T-helper 17 cell (primary cell): ENCODE measurements around the gene CPT1B. TPM values are rescaled to one million over a fixed set of nuclear protein-coding genes. Genes with fewer than 3 reads are reported as not detected.
"Not testable (repeated sequence)": the region's sequence is repeated elsewhere in the genome, so short reads cannot be mapped to it uniquely, and the experiment has no call there.

ENCODE experiments used
- ATAC-seq: fragments of 150-1000 bp; cut with Tn5 transposase; 2 replicates; pipeline ENCODE4 v1.10.0; 2021; ENCODE audit warnings: mild to moderate bottlenecking, moderate library complexity
- DNase-seq, 3 donors: peaks; one replicate each; pipeline versions ENCODE4 v3.0.0 to v3.0.0-alpha.2; 2020 to 2021
- H3K9me3 ChIP-seq: one replicate; pipeline ENCODE4 v1.7.0; 2013; ENCODE audit warnings: low read length, mild to moderate bottlenecking; ENCODE audit not compliant: control insufficient read depth, poor library complexity, severe bottlenecking
- H3K27ac Mint-ChIP-seq: one replicate; pipeline ENCODE4 v1.8.0; 2022; ENCODE audit warnings: mild to moderate bottlenecking, moderate library complexity, mixed read lengths
- H3K27me3 Mint-ChIP-seq: one replicate; pipeline ENCODE4 v1.8.0; 2022; ENCODE audit warnings: mixed read lengths
- H3K36me3 Mint-ChIP-seq: one replicate; pipeline ENCODE4 v1.8.0; 2022; ENCODE audit warnings: low read depth, mixed read lengths
- H3K4me1 Mint-ChIP-seq: one replicate; pipeline ENCODE4 v1.8.0; 2022; ENCODE audit warnings: mild to moderate bottlenecking, mixed read lengths
- H3K4me3 Mint-ChIP-seq: one replicate; pipeline ENCODE4 v1.8.0; 2022; ENCODE audit warnings: mild to moderate bottlenecking, moderate library complexity, mixed read lengths
- total RNA-seq, 4 donors: library from RNA in 2 of 4; stranded (reverse) in 2 of 4; gene quantifications; one replicate each; pipeline ENCODE4 v1.2.3 and lab custom pipeline; 2022 to 2026

Gene CPT1B
- total RNA-seq, 2 donors from 2014 or later, result 40.0 to 59.5 TPM

DNA sequence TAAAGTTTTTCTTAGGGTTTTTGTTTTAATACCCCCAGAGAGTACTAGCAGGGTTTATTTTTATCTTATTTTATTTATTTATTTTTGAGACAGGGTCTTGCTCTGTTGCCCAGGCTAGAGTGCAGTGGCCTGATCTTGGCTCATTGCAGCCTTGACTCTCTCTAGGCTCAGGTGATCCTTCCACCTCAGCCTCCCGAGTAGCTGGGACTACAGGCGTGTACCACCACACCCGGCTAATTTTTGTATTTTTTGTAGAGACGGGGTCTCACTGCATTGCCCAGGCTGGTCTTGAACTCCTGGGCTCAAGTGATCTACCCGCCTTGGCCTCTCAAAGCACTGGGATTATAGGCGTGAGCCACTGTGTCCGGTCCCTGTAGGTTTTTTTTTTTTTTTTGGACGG is 58.0 kb downstream of the CPT1B start:
- H3K36me3 Mint-ChIP-seq, H3K27ac Mint-ChIP-seq, H3K4me3 Mint-ChIP-seq, ATAC-seq, DNase-seq, H3K27me3 Mint-ChIP-seq, H3K9me3 ChIP-seq: not testable (repeated sequence)
- peaks cover 13% of the 10 kb centered on the region for H3K4me1 Mint-ChIP-seq

DNA sequence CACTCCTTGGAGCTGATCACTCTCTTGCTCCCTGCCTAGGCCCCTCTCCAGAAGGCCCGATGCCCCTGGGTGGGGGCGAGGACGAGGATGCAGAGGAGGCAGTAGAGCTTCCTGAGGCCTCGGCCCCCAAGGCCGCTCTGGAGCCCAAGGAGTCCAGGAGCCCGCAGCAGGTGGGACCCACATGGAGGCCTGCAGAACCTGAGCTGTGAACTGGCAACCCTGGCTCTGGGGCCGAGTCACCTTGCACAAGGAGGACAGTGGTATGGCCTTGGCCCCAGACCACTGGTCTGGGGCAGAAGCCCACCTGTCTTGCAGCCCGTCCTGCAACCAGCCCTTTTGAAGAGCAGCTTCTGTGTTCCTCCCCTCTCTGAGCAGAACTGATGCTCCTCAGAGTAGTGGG is 59.1 kb downstream of the CPT1B start:
- peaks cover 2% of the 10 kb centered on the region for H3K36me3 Mint-ChIP-seq
- ATAC-seq (no peak), DNase-seq (no peak)
- no peaks in the 10 kb centered on the region for H3K27me3 Mint-ChIP-seq
- H3K4me1 Mint-ChIP-seq, result peaks cover 12% of the 10 kb centered on the region
- H3K4me3 Mint-ChIP-seq, result no peak overlapping the region
- no peaks in the 10 kb centered on the region for H3K9me3 ChIP-seq
- no peak overlapping the region for H3K27ac Mint-ChIP-seq

Other genes starting within 250 kb of the CPT1B start
- 10 to 100 TPM; 62.1 to 63.7 TPM for gene PPP6R2, start 235.1 kb downstream of the CPT1B start, total RNA-seq
- 100 to 1,000 TPM; 202 to 217 TPM for gene SBF1, start 103.4 kb downstream of the CPT1B start, total RNA-seq
- 1 to 10 TPM; 1.7 to 2.4 TPM for gene ADM2, start 96.9 kb downstream of the CPT1B start, total RNA-seq
- gene MIOX, start 91.6 kb downstream of the CPT1B start, total RNA-seq, result not detected
- gene LMF2, start 70.7 kb downstream of the CPT1B start, total RNA-seq, result 100 to 1,000 TPM; 110 to 130 TPM
- gene NCAPH2, start 70.2 kb downstream of the CPT1B start, total RNA-seq, result 100 to 1,000 TPM in 1 of 2 donors, 10 to 100 TPM in 1; 97.0 to 103 TPM
- 10 to 100 TPM in 1 of 2 donors, 1 to 10 TPM in 1; 4.5 to 11.3 TPM for gene SCO2, start 52.8 kb downstream of the CPT1B start, total RNA-seq
- gene TYMP, start 48.4 kb downstream of the CPT1B start, total RNA-seq, result 10 to 100 TPM; 22.3 to 25.9 TPM
- 1 to 10 TPM; 3.8 to 5.1 TPM for gene KLHDC7B, start 32.5 kb downstream of the CPT1B start, total RNA-seq
- gene SYCE3, start 15.5 kb downstream of the CPT1B start, total RNA-seq, result not detected
- 100 to 1,000 TPM; 133 to 181 TPM for gene CHKB, start 4.4 kb upstream of the CPT1B start, total RNA-seq
- gene MAPK8IP2, start 22.4 kb upstream of the CPT1B start, total RNA-seq, result under 1 TPM; 0.08 to 0.17 TPM
- gene ARSA, start 49.7 kb upstream of the CPT1B start, total RNA-seq, result 10 to 100 TPM; 59.4 to 64.0 TPM
- gene SHANK3, start 94.4 kb upstream of the CPT1B start, total RNA-seq, result under 1 TPM in 1 of 2 donors, not detected in 1; 0.07 TPM
- not detected for gene ACR, start 159.8 kb upstream of the CPT1B start, total RNA-seq
- 10 to 100 TPM; 41.6 to 43.9 TPM for gene RABL2B, start 205.2 kb upstream of the CPT1B start, total RNA-seq